ENCODE data around the gene SETBP1. TPM values are rescaled to one million over a fixed set of nuclear protein-coding genes. Genes with fewer than 3 reads are reported as not detected.
"Not testable (repeated sequence)": the region's sequence is repeated elsewhere in the genome, so short reads cannot be mapped to it uniquely, and the experiment has no call there.

SETBP1 gene
- total RNA-seq, 1 experiment from 2014 or later = 0.05 TPM

- Histone ChIP-seq H3K36me3 (ENCODE audit: control insufficient read depth in 1 of 2, insufficient read depth in 2 of 2, low read length in 2 of 2) (no peaks in the 10 kb centered on the region; a peak in 1 of 4 replicates), H3K9me2 (ENCODE audit: insufficient read depth) (no peaks in the 10 kb centered on the region), H3K9ac (ENCODE audit: low read length) (no peak overlapping the region), H3K27me3 (ENCODE audit: insufficient read depth, low read length) (no peaks in the 10 kb centered on the region), H3K4me1 (ENCODE audit: control insufficient read depth in 1 of 2, insufficient read depth in 2 of 2, low read length in 2 of 2) (no peaks in the 10 kb centered on the region), H3K79me2 (ENCODE audit: insufficient read depth, low read length) (no peaks in the 10 kb centered on the region), H3K9me3 (ENCODE audit: control insufficient read depth in 1 of 2, insufficient read depth in 1 of 2, low read depth in 1 of 2, low read length in 2 of 2) (peaks cover 4 to 19% of the 10 kb centered on the region in 2 experiments; a peak in 2 of 4 replicates), H2AFZ (ENCODE audit: low read depth, low read length, poor library complexity, severe bottlenecking) (no peak overlapping the region), H3K27ac (ENCODE audit: low read depth, low read length) (no peak overlapping the region), H3K4me3 (replicated peaks in 1 of 2; ENCODE audit: low read depth in 1 of 2, low read length in 2 of 2) (no peak overlapping the region), H3K4me2 (ENCODE audit: low read length) (no peak overlapping the region), H4K20me1 (ENCODE audit: insufficient read depth) (no peaks in the 10 kb centered on the region)
- no peak for DNase-seq (ENCODE audit: low read depth, low spot score)
- ChIA-PET CTCF (no interaction called here), RAD21 (ENCODE audit: low non-redundant PET in 1 of 2, low total read pairs in 2 of 2, uncharacterized antibody in 2 of 2, unreplicated experiment in 2 of 2) (no interaction called here), POLR2A (no interaction called here)
- BruUV-seq (replicated peaks) = no TSS peak
- no peak for ATAC-seq
- TF ChIP-seq SP1 (IDR thresholded peaks at IDR 0.05; ENCODE audit: low read depth) (no peak), ZNF274 (IDR thresholded peaks at IDR 0.05; ENCODE audit: low read depth, low read length) (no peak), REST (IDR thresholded peaks at IDR 0.05; ENCODE audit: low read depth) (no peak)
- intact Hi-C loops (cut with micrococcal nuclease) = no loop called here
Observed at GRCh38 chr18:44719519-44720060, 38.9 kb downstream of the SETBP1 start.

GRCh38 chr18:44721748-44722147 lies 41.1 kb downstream of the SETBP1 start:
- peaks cover 4 to 26% of the 10 kb centered on the region in 2 experiments; a peak in 2 of 4 replicates for H3K9me3 ChIP-seq (ENCODE audit: control insufficient read depth in 1 of 2, insufficient read depth in 1 of 2, low read depth in 1 of 2, low read length in 2 of 2)
- H3K4me3 ChIP-seq (replicated peaks in 1 of 2; ENCODE audit: low read depth in 1 of 2, low read length in 2 of 2); H3K36me3 ChIP-seq (ENCODE audit: control insufficient read depth in 1 of 2, insufficient read depth in 2 of 2, low read length in 2 of 2); H3K4me2 ChIP-seq (ENCODE audit: low read length); H3K27me3 ChIP-seq (ENCODE audit: insufficient read depth, low read length); H2AFZ ChIP-seq (ENCODE audit: low read depth, low read length, poor library complexity, severe bottlenecking); CTCF ChIA-PET; H3K79me2 ChIP-seq (ENCODE audit: insufficient read depth, low read length); H4K20me1 ChIP-seq (ENCODE audit: insufficient read depth); intact Hi-C loops (cut with micrococcal nuclease); H3K27ac ChIP-seq (ENCODE audit: low read depth, low read length); DNase-seq (ENCODE audit: low read depth, low spot score); H3K4me1 ChIP-seq (ENCODE audit: control insufficient read depth in 1 of 2, insufficient read depth in 2 of 2, low read length in 2 of 2); H3K9ac ChIP-seq (ENCODE audit: low read length); ATAC-seq; POLR2A ChIA-PET; H3K9me2 ChIP-seq (ENCODE audit: insufficient read depth); RAD21 ChIA-PET (ENCODE audit: low non-redundant PET in 1 of 2, low total read pairs in 2 of 2, uncharacterized antibody in 2 of 2, unreplicated experiment in 2 of 2); BruUV-seq (replicated peaks): not testable (repeated sequence)
